Activated naive CD8-positive, alpha-beta T cell (primary cell): ENCODE measurements around the gene MVK.

ENCODE experiments used
- H3K27ac Mint-ChIP-seq: one replicate; pipeline ENCODE4 v1.8.0; 2021; ENCODE audit warnings: mixed read lengths
- H3K27me3 Mint-ChIP-seq: one replicate; pipeline ENCODE4 v1.8.0; 2021; ENCODE audit warnings: mixed read lengths
- H3K36me3 Mint-ChIP-seq: one replicate; pipeline ENCODE4 v1.8.0; 2021; ENCODE audit warnings: mixed read lengths
- H3K4me1 Mint-ChIP-seq: one replicate; pipeline ENCODE4 v1.8.0; 2021; ENCODE audit warnings: low read depth, mixed read lengths
- H3K4me3 Mint-ChIP-seq: one replicate; pipeline ENCODE4 v1.8.0; 2021; ENCODE audit warnings: mild to moderate bottlenecking, mixed read lengths
- H3K9me3 Mint-ChIP-seq: one replicate; pipeline ENCODE4 v1.8.0; 2021; ENCODE audit warnings: low read depth, mixed read lengths

Gene MVK

GRCh38 chr12:109539508-109539907 lies 34.1 kb upstream of the MVK start:
- Mint-ChIP-seq H3K36me3 (no peaks in the 10 kb centered on the region), H3K4me3 (no peak overlapping the region), H3K9me3 (no peaks in the 10 kb centered on the region), H3K27me3 (no peaks in the 10 kb centered on the region), H3K4me1 (no peaks in the 10 kb centered on the region), H3K27ac (no peak overlapping the region)

- Mint-ChIP-seq H3K4me3 (no peak overlapping the region), H3K27me3 (no peaks in the 10 kb centered on the region), H3K27ac (no peak overlapping the region), H3K9me3 (no peaks in the 10 kb centered on the region), H3K36me3 (no peaks in the 10 kb centered on the region), H3K4me1 (peaks cover 2% of the 10 kb centered on the region)
Observed at GRCh38 chr12:109540526-109541412, 32.8 kb upstream of the MVK start.

- no peak overlapping the region for H3K27ac Mint-ChIP-seq
- H3K4me3 Mint-ChIP-seq = no peak overlapping the region
- no peaks in the 10 kb centered on the region for H3K27me3 Mint-ChIP-seq
- H3K9me3 Mint-ChIP-seq = no peaks in the 10 kb centered on the region
- H3K4me1 Mint-ChIP-seq = peaks cover 2% of the 10 kb centered on the region
- H3K36me3 Mint-ChIP-seq = no peaks in the 10 kb centered on the region
Observed at GRCh38 chr12:109541413-109541726, 32.2 kb upstream of the MVK start.

- H3K4me3 Mint-ChIP-seq = no peak overlapping the region
- no peak overlapping the region for H3K27ac Mint-ChIP-seq
- H3K9me3 Mint-ChIP-seq = no peaks in the 10 kb centered on the region
- no peaks in the 10 kb centered on the region for H3K36me3 Mint-ChIP-seq
- no peaks in the 10 kb centered on the region for H3K27me3 Mint-ChIP-seq
- H3K4me1 Mint-ChIP-seq = peaks cover 2% of the 10 kb centered on the region
Observed at GRCh38 chr12:109542014-109542413, 31.6 kb upstream of the MVK start.

GRCh38 chr12:109542876-109543275 lies 30.7 kb upstream of the MVK start:
- Mint-ChIP-seq H3K4me1 (peaks cover 2% of the 10 kb centered on the region), H3K36me3 (no peaks in the 10 kb centered on the region), H3K27me3 (peaks cover 8% of the 10 kb centered on the region), H3K27ac (no peak overlapping the region), H3K9me3 (no peaks in the 10 kb centered on the region), H3K4me3 (no peak overlapping the region)

- Mint-ChIP-seq H3K36me3 (no peaks in the 10 kb centered on the region), H3K27me3 (peaks cover 10% of the 10 kb centered on the region), H3K4me3 (no peak overlapping the region), H3K27ac (no peak overlapping the region), H3K4me1 (peaks cover 2% of the 10 kb centered on the region), H3K9me3 (no peaks in the 10 kb centered on the region)
Observed at GRCh38 chr12:109544955-109545531, 28.6 kb upstream of the MVK start.

- Mint-ChIP-seq H3K27me3 (peaks cover 10% of the 10 kb centered on the region), H3K36me3 (no peaks in the 10 kb centered on the region), H3K27ac (no peak overlapping the region), H3K9me3 (no peaks in the 10 kb centered on the region), H3K4me1 (peaks cover 2% of the 10 kb centered on the region), H3K4me3 (no peak overlapping the region)
Observed at GRCh38 chr12:109545826-109546225, 27.8 kb upstream of the MVK start.

- Mint-ChIP-seq H3K4me1 (peaks cover 2% of the 10 kb centered on the region), H3K4me3 (no peak overlapping the region), H3K27ac (no peak overlapping the region), H3K36me3 (no peaks in the 10 kb centered on the region), H3K9me3 (no peaks in the 10 kb centered on the region), H3K27me3 (peaks cover 10% of the 10 kb centered on the region)
Observed at GRCh38 chr12:109547286-109547685, 26.3 kb upstream of the MVK start.

GRCh38 chr12:109548258-109548657 lies 25.3 kb upstream of the MVK start:
- peaks cover 10% of the 10 kb centered on the region for H3K27me3 Mint-ChIP-seq
- H3K36me3 Mint-ChIP-seq = no peaks in the 10 kb centered on the region
- no peaks in the 10 kb centered on the region for H3K9me3 Mint-ChIP-seq
- H3K4me1 Mint-ChIP-seq = peaks cover 2% of the 10 kb centered on the region
- H3K27ac Mint-ChIP-seq = no peak overlapping the region
- H3K4me3 Mint-ChIP-seq = no peak overlapping the region

- no peak overlapping the region for H3K4me3 Mint-ChIP-seq
- no peak overlapping the region for H3K27ac Mint-ChIP-seq
Observed at GRCh38 chr12:109549613-109550270, 23.9 kb upstream of the MVK start.

GRCh38 chr12:109550281-109550680 lies 23.3 kb upstream of the MVK start:
- Mint-ChIP-seq H3K36me3 (no peaks in the 10 kb centered on the region), H3K27ac (no peak overlapping the region), H3K9me3 (no peaks in the 10 kb centered on the region), H3K27me3 (peaks cover 10% of the 10 kb centered on the region), H3K4me3 (no peak overlapping the region), H3K4me1 (no peaks in the 10 kb centered on the region)

More at GRCh38 chr12:109549613-109550270, 23.9 kb upstream of the MVK start:
- Mint-ChIP-seq H3K27me3 (peaks cover 10% of the 10 kb centered on the region), H3K9me3 (no peaks in the 10 kb centered on the region), H3K4me1 (peaks cover 2% of the 10 kb centered on the region), H3K36me3 (no peaks in the 10 kb centered on the region)

- Mint-ChIP-seq H3K27me3 (peaks cover 10% of the 10 kb centered on the region), H3K27ac (no peak overlapping the region), H3K4me3 (no peak overlapping the region), H3K9me3 (no peaks in the 10 kb centered on the region), H3K4me1 (no peaks in the 10 kb centered on the region), H3K36me3 (no peaks in the 10 kb centered on the region)
Observed at GRCh38 chr12:109551108-109551507, 22.5 kb upstream of the MVK start.

GRCh38 chr12:109552971-109553370 lies 20.6 kb upstream of the MVK start:
- H3K4me1 Mint-ChIP-seq = no peaks in the 10 kb centered on the region
- no peak overlapping the region for H3K27ac Mint-ChIP-seq
- H3K9me3 Mint-ChIP-seq = no peaks in the 10 kb centered on the region
- H3K4me3 Mint-ChIP-seq = no peak overlapping the region
- peaks cover 1% of the 10 kb centered on the region for H3K27me3 Mint-ChIP-seq
- H3K36me3 Mint-ChIP-seq = no peaks in the 10 kb centered on the region

GRCh38 chr12:109553483-109553882 lies 20.1 kb upstream of the MVK start:
- H3K36me3 Mint-ChIP-seq = no peaks in the 10 kb centered on the region
- H3K9me3 Mint-ChIP-seq = no peaks in the 10 kb centered on the region
- no peaks in the 10 kb centered on the region for H3K4me1 Mint-ChIP-seq
- H3K27ac Mint-ChIP-seq = no peak overlapping the region
- H3K4me3 Mint-ChIP-seq = no peak overlapping the region
- H3K27me3 Mint-ChIP-seq = no peaks in the 10 kb centered on the region

- Mint-ChIP-seq H3K9me3 (no peaks in the 10 kb centered on the region), H3K4me1 (no peaks in the 10 kb centered on the region), H3K4me3 (no peak overlapping the region), H3K36me3 (no peaks in the 10 kb centered on the region), H3K27me3 (no peaks in the 10 kb centered on the region), H3K27ac (no peak overlapping the region)
Observed at GRCh38 chr12:109553906-109554500, 19.6 kb upstream of the MVK start.
